ENCODE results near the gene HECA.

GRCh38 chr6:139129284-139129683 lies 5.6 kb upstream of the HECA start:
- TF ChIP-seq RFX5 (IDR thresholded peaks at IDR 0.05; ENCODE audit: low read length) (no peak), REST (IDR thresholded peaks at IDR 0.05; ENCODE audit: low read depth, low read length) (no peak), TEAD4 (IDR thresholded peaks at IDR 0.05; ENCODE audit: borderline replicate concordance, insufficient read depth) (no peak), RAD21 (IDR thresholded peaks at IDR 0.05; ENCODE audit: low read length) (no peak), RXRA (IDR thresholded peaks at IDR 0.05; ENCODE audit: borderline replicate concordance, low read depth) (no peak)
